ENCODE results near the gene UBL3. TPM values are rescaled to one million over a fixed set of nuclear protein-coding genes. Genes with fewer than 3 reads are reported as not detected.

Gene UBL3
- total RNA-seq, 2 experiments from 2014 or later: 15.3 to 15.5 TPM

DNA sequence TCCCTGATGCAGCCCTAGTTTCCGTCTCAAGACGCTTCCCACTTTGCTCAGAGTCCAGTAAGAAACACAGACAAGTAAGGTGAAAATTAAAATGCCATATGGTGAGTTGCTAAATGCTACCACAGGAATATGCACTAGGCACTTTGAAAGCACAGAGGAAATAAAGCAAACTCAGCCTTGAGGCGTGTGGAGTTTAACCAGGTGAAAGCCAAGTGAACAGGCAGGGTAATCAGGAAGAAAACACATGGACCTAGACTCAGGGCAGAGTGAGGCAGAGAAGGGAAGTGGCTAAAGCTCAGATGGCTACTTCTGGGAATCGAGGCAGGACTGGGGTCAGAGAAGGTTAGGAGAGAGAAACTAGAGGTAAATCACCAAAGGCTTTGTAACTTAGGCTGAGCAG is 5.4 kb upstream of the UBL3 start:
- DNase-seq: no peak
- H3K9me3 Mint-ChIP-seq: no peaks in the 10 kb centered on the region
- H3K27me3 Mint-ChIP-seq: no peaks in the 10 kb centered on the region
- H3K36me3 Mint-ChIP-seq: no peaks in the 10 kb centered on the region
- CTCF ChIA-PET: interaction anchor here (0.6 to 1.5 kb wide), 4 partner anchors 90 to 259 kb away, joined by 3 read pairs; no protein-coding TSS in a partner anchor
- H3K4me1 Mint-ChIP-seq (ENCODE audit: low read depth): peaks cover 39% of the 10 kb centered on the region
- no peak overlapping the region for H3K4me3 Mint-ChIP-seq
- intact Hi-C loops (cut with micrococcal nuclease): loop anchor here (2.0 kb wide), 1 partner anchor 31 kb away; no protein-coding TSS in a partner anchor
- H3K27ac Mint-ChIP-seq: peak overlapping the region; percentile 40
- POLR2A ChIA-PET: no interaction called here

GRCh38 chr13:29855009-29855408 is 4.6 kb upstream of the UBL3 start:
- H3K9me3 Mint-ChIP-seq: no peaks in the 10 kb centered on the region
- POLR2A ChIA-PET: no interaction called here
- peaks cover 41% of the 10 kb centered on the region for H3K4me1 Mint-ChIP-seq (ENCODE audit: low read depth)
- H3K36me3 Mint-ChIP-seq: no peaks in the 10 kb centered on the region
- H3K27ac Mint-ChIP-seq: peak overlapping the region; percentile 39
- no peak overlapping the region for H3K4me3 Mint-ChIP-seq
- intact Hi-C loops (cut with micrococcal nuclease): loop anchor here (2.0 kb wide), 1 partner anchor 32 kb away; no protein-coding TSS in a partner anchor
- H3K27me3 Mint-ChIP-seq: no peaks in the 10 kb centered on the region
- CTCF ChIA-PET: interaction anchor here (0.7 to 1.5 kb wide), 2 partner anchors 257 to 260 kb away, joined by 3 read pairs; no protein-coding TSS in a partner anchor
- no peak for DNase-seq

DNA sequence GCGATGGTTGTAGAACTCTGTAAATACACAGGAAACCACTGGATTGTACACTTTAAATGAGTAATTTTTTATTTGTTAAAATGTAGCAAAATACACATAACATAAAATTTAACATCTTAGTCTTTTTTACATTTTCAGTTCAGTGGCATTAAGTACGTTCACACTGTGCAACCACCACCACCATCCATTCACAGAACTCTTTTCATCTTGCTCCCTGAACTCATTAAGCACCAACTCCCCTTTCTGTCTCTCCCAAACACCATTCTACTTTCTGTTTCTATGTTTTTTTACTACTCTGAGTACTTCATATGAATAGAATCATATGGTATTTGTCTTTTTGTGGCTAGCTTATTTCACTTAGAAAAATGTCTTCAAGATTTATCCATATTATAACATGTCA is 2.7 kb upstream of the UBL3 start:
- CTCF ChIA-PET: no interaction called here
- DNase-seq: no peak
- Mint-ChIP-seq H3K27me3 (no peaks in the 10 kb centered on the region), H3K36me3 (peaks cover 7% of the 10 kb centered on the region), H3K9me3 (no peaks in the 10 kb centered on the region), H3K4me3 (no peak overlapping the region), H3K27ac (no peak overlapping the region), H3K4me1 (ENCODE audit: low read depth) (peaks cover 35% of the 10 kb centered on the region)
- intact Hi-C loops (cut with micrococcal nuclease): loop anchor here (5.0 kb wide), 1 partner anchor 49 kb away; no protein-coding TSS in a partner anchor
- POLR2A ChIA-PET: no interaction called here

DNA sequence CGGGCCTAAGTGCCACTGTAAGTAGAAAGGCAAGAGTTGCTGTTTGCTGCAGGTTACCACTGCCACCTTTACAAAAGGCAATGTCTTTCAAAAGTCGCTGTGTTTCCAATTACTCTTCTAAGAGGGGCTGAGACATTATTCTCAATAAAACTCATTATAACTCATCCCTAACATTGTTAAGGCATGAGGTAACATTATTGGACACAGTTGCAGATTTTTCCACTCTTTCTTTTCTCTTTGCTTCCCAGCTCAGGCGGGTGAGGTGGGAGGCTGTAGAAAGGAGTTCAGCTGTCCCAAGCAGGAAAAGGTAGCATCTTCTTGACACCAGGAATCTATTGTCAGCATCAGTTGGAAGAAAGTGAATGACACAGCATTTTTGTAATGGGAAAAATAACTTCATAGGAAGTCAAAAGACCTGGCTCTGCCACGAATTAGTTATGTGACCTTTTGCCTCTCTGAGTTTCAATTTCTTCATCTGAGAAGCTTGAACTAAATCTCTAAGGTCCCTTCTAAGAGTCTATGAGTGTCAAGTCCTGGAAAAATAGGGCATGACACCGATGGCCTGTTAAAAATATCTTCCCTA is 2.1 kb upstream of the UBL3 start:
- peaks cover 10% of the 10 kb centered on the region for H3K36me3 Mint-ChIP-seq
- no peaks in the 10 kb centered on the region for H3K27me3 Mint-ChIP-seq
- intact Hi-C loops (cut with micrococcal nuclease): loop anchor here (5.0 kb wide), 1 partner anchor 50 kb away; no protein-coding TSS in a partner anchor
- ChIA-PET CTCF (interaction anchor here (1.0 to 14.3 kb wide), 2 partner anchors 82 to 261 kb away, joined by 3 to 151 read pairs; no protein-coding TSS in a partner anchor), POLR2A (no interaction called here)
- no peak for DNase-seq
- H3K4me1 Mint-ChIP-seq (ENCODE audit: low read depth): peaks cover 37% of the 10 kb centered on the region
- H3K27ac Mint-ChIP-seq: no peak overlapping the region
- no peaks in the 10 kb centered on the region for H3K9me3 Mint-ChIP-seq
- no peak overlapping the region for H3K4me3 Mint-ChIP-seq

GRCh38 chr13:29849731-29850212 is 645 bp downstream of the UBL3 start:
- peak overlapping the region; percentile 90 for H3K4me3 Mint-ChIP-seq
- no peaks in the 10 kb centered on the region for H3K27me3 Mint-ChIP-seq
- DNase-seq: peak; percentile 56
- H3K36me3 Mint-ChIP-seq: peaks cover 10% of the 10 kb centered on the region
- ChIA-PET CTCF (interaction anchor here (1.0 to 14.3 kb wide), 4 partner anchors 9 to 264 kb away, joined by 3 to 151 read pairs (median 9); no protein-coding TSS in a partner anchor), POLR2A (interaction anchor here (0.8 to 2.2 kb wide), 13 partner anchors 29 to 616 kb away, joined by 3 to 10 read pairs (median 4); partner anchors contain the start of gene HMGB1)
- H3K4me1 Mint-ChIP-seq (ENCODE audit: low read depth): peaks cover 44% of the 10 kb centered on the region
- H3K9me3 Mint-ChIP-seq: no peaks in the 10 kb centered on the region
- intact Hi-C loops (cut with micrococcal nuclease): loop anchor here (1.0 to 5.0 kb wide), 9 partner anchors 31 to 615 kb away; partner anchors contain the start of genes HMGB1 and SLC7A1
- H3K27ac Mint-ChIP-seq: peak overlapping the region; percentile 98

DNA sequence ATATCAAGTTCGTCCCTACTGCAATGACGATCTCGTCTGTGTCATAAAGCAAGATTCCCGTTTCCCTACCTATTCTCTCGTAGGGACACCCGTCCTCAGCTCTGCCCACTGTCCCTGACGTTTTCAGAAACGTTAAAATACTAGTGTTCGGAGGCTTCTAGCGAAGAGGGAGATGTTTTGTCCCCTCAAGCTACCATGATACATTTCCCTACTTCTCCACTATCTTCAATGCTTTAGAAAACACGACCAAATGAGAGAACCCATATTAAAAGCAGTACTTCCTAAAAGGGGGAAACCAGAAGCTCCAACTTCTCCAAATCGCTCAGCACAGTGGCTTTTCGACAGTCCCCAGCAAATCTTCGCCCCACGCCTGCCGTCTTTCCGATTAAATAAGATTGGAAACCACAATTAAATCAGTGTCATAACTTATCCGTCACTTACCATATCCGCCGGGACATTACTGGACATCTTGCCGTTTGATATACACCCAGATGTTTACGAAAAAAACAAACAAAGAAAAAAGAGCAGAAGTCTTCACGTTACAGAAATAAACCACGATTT is 1.3 kb downstream of the UBL3 start:
- H3K36me3 Mint-ChIP-seq: peaks cover 10% of the 10 kb centered on the region
- CTCF ChIA-PET: interaction anchor here (0.7 to 14.3 kb wide), 7 partner anchors 8 to 265 kb away, joined by 3 to 151 read pairs (median 6); no protein-coding TSS in a partner anchor
- H3K27me3 Mint-ChIP-seq: no peaks in the 10 kb centered on the region
- H3K9me3 Mint-ChIP-seq: no peaks in the 10 kb centered on the region
- peaks cover 41% of the 10 kb centered on the region for H3K4me1 Mint-ChIP-seq (ENCODE audit: low read depth)
- POLR2A ChIA-PET: interaction anchor here (0.8 to 2.2 kb wide), 7 partner anchors 29 to 296 kb away, joined by 3 to 10 read pairs (median 4); no protein-coding TSS in a partner anchor
- peak; percentile 65 for DNase-seq
- peak overlapping the region; percentile 98 for H3K27ac Mint-ChIP-seq
- intact Hi-C loops (cut with micrococcal nuclease): loop anchor here (5.0 kb wide), 1 partner anchor 42 kb away; no protein-coding TSS in a partner anchor
- peak overlapping the region; percentile 90 for H3K4me3 Mint-ChIP-seq

DNA sequence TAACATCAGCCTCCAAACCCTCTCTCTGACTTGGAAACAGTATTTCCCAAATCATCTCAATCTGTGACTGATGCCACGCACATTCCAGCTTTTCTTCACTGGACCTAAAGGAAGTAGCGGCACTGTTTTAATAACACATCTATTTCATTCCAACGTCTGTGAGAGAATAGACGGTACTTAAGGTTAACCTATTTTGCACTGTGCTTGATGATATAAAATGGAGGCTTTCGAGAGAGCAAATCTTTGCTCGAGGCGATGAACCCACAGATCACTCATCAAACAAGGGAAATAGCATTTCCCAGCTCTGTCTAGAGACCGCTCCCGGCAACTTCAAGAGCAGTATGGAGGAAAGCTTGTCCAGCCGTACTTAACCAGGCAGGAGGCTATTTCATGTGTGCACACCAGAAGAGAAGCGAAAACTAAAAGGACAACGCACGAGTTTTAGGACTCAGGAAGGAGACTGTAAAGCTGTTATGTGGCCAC is 2.9 kb downstream of the UBL3 start:
- no peak for DNase-seq
- ChIA-PET CTCF (interaction anchor here (1.1 to 14.3 kb wide), 6 partner anchors 65 to 590 kb away, joined by 3 to 151 read pairs (median 12); no protein-coding TSS in a partner anchor), POLR2A (interaction anchor here (0.8 to 1.5 kb wide), 3 partner anchors 8 to 30 kb away, joined by 3 to 4 read pairs (median 4); no protein-coding TSS in a partner anchor)
- H3K27me3 Mint-ChIP-seq: no peaks in the 10 kb centered on the region
- H3K4me3 Mint-ChIP-seq: peak overlapping the region; percentile 85
- peaks cover 45% of the 10 kb centered on the region for H3K4me1 Mint-ChIP-seq (ENCODE audit: low read depth)
- intact Hi-C loops (cut with micrococcal nuclease): loop anchor here (2.0 to 5.0 kb wide), 2 partner anchors 40 to 77 kb away; no protein-coding TSS in a partner anchor
- H3K9me3 Mint-ChIP-seq: no peaks in the 10 kb centered on the region
- peaks cover 10% of the 10 kb centered on the region for H3K36me3 Mint-ChIP-seq
- peak overlapping the region; percentile 71 for H3K27ac Mint-ChIP-seq

DNA sequence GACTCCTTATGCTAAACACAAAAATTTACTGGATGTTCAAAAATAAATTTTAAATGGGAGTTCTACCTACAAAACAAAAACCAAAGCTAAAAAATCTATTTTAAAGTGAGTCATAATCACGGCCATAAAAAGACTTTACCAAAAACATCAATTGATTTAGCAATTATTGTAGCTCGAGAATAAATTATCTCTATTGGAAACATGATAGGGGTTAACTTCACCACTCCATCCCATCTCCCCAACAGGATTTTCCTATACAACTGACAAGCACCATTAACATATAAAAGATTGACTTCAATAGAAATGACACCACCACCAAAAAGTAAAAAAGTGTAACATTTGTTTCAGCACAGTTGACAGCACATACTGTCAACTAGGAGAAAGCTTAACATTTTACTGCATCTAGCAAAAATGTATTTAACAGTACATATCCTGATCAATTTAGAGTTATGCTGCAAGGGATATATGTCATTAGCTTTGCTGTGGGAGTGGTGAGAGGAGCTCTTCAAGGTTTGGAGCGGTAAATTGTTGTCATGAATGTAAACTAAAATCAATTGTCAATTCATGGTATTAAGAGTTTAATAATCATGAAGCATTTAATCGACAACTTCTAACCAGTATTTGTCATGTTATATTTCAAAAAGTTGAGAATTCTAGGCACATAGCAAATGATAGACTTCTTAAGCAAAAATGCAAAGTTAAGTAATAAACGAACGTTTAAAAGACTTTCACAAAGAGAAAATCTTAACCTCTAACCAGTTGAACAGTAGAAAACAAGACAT is 3.8 kb downstream of the UBL3 start:
- no peaks in the 10 kb centered on the region for H3K9me3 Mint-ChIP-seq
- no peaks in the 10 kb centered on the region for H3K27me3 Mint-ChIP-seq
- CTCF ChIA-PET: interaction anchor here (0.8 to 14.3 kb wide), 11 partner anchors 26 to 591 kb away, joined by 3 to 151 read pairs (median 5); no protein-coding TSS in a partner anchor
- peaks cover 50% of the 10 kb centered on the region for H3K4me1 Mint-ChIP-seq (ENCODE audit: low read depth)
- no peak overlapping the region for H3K27ac Mint-ChIP-seq
- no peak for DNase-seq
- peaks cover 10% of the 10 kb centered on the region for H3K36me3 Mint-ChIP-seq
- peak overlapping the region; percentile 85 for H3K4me3 Mint-ChIP-seq
- POLR2A ChIA-PET: interaction anchor here (1.2 to 1.5 kb wide), 3 partner anchors 12 to 78 kb away, joined by 3 to 4 read pairs (median 4); no protein-coding TSS in a partner anchor
- intact Hi-C loops (cut with micrococcal nuclease): loop anchor here (2.0 to 5.0 kb wide), 2 partner anchors 39 to 76 kb away; no protein-coding TSS in a partner anchor

DNA sequence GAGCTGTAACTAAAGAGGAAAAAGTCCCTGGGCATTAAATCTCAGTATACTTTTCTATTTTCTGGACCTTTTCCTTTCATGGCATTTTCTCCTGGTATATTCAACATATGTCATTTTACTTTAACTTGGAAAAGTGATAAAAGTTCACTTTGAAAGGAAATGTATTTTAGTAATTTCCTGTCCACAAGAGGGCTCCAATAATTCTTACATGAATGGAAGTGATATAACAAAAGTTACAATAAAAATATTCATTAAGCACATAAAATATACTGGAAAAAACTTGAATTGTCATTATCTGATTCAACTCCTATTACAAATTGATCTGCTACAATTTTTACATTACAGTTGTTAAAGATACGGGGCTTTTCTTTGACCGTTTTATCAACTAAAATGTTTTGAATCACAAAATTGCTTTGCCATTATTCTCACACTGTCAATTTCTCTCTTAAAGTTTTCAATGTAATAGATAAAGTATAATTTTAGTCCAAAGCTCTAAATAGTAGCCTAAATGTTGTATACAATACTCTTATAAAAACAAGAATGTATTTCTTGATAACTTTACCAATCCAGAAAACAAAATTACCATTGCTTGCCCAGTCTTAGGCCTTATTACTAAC is 4.9 kb downstream of the UBL3 start:
- no peak overlapping the region for H3K27ac Mint-ChIP-seq
- intact Hi-C loops (cut with micrococcal nuclease): loop anchor here (1.0 to 5.0 kb wide), 3 partner anchors 38 to 268 kb away; no protein-coding TSS in a partner anchor
- ChIA-PET CTCF (interaction anchor here (0.7 to 14.3 kb wide), 8 partner anchors 14 to 268 kb away, joined by 3 to 151 read pairs (median 6); no protein-coding TSS in a partner anchor), POLR2A (no interaction called here)
- no peak for DNase-seq
- H3K4me1 Mint-ChIP-seq (ENCODE audit: low read depth): peaks cover 54% of the 10 kb centered on the region
- no peaks in the 10 kb centered on the region for H3K27me3 Mint-ChIP-seq
- H3K9me3 Mint-ChIP-seq: no peaks in the 10 kb centered on the region
- no peak overlapping the region for H3K4me3 Mint-ChIP-seq
- H3K36me3 Mint-ChIP-seq: peaks cover 10% of the 10 kb centered on the region

DNA sequence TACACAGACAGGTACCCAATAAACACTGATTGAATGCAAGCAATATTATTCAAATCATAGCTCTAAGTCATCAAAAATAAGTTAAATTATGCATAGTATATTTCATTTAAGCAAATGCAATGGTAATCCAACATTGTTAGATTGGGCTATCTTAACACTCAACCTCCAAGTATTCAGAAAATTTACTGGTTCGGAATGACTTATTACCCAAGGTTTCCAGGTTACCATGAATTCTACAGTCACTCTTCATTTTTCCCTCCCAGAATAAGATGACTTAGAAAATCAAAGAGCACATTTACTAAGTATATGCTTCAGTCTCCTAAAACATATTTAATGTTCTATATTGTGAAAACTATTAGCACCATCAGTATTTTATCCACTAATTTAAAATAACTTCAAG is 6.0 kb downstream of the UBL3 start:
- H3K27ac Mint-ChIP-seq: no peak overlapping the region
- no peak for DNase-seq
- ChIA-PET POLR2A (no interaction called here), CTCF (interaction anchor here (1.0 to 14.3 kb wide), 8 partner anchors 13 to 269 kb away, joined by 3 to 151 read pairs (median 4); no protein-coding TSS in a partner anchor)
- H3K4me1 Mint-ChIP-seq (ENCODE audit: low read depth): peaks cover 58% of the 10 kb centered on the region
- H3K4me3 Mint-ChIP-seq: no peak overlapping the region
- no peaks in the 10 kb centered on the region for H3K27me3 Mint-ChIP-seq
- H3K9me3 Mint-ChIP-seq: no peaks in the 10 kb centered on the region
- peaks cover 9% of the 10 kb centered on the region for H3K36me3 Mint-ChIP-seq
- intact Hi-C loops (cut with micrococcal nuclease): no loop called here

- ChIA-PET CTCF (interaction anchor here (1.1 to 14.3 kb wide), 3 partner anchors 9 to 273 kb away, joined by 3 to 151 read pairs (median 13); no protein-coding TSS in a partner anchor), POLR2A (no interaction called here)
- Mint-ChIP-seq H3K36me3 (peaks cover 2% of the 10 kb centered on the region), H3K4me3 (no peak overlapping the region), H3K4me1 (ENCODE audit: low read depth) (peaks cover 67% of the 10 kb centered on the region), H3K9me3 (no peaks in the 10 kb centered on the region), H3K27ac (no peak overlapping the region), H3K27me3 (no peaks in the 10 kb centered on the region)
- no peak for DNase-seq
- intact Hi-C loops (cut with micrococcal nuclease): no loop called here
Observed at GRCh38 chr13:29840585-29840984, 9.8 kb downstream of the UBL3 start.

All from activated CD4-positive, alpha-beta memory T cell treated with anti-CD3 and anti-CD28 coated beads for 36 hours (primary cell).